H7 (cell line): ENCODE data around the gene ATAD2B. TPM values are rescaled to one million over a fixed set of nuclear protein-coding genes. Genes with fewer than 3 reads are reported as not detected.
A peak's percentile ranks its signal among the peaks of the same experiment; 100 is the strongest.
"Not testable (repeated sequence)": the region's sequence is repeated elsewhere in the genome, so short reads cannot be mapped to it uniquely, and the experiment has no call there.

ENCODE experiments used
- DNase-seq: peaks from one replicate; pipeline ENCODE4 v3.0.0; 2012
- H3K27me3 ChIP-seq: 2 replicates; pipeline ENCODE4 v1.6.0; 2011; ENCODE audit warnings: mild to moderate bottlenecking, low read length; ENCODE audit not compliant: control insufficient read depth, insufficient read depth
- H3K36me3 ChIP-seq: replicated peaks from 2 replicates; pipeline ENCODE4 v1.5.1; 2011; ENCODE audit warnings: low read length; ENCODE audit not compliant: control insufficient read depth, insufficient read depth
- H3K4me3 ChIP-seq: 2 replicates; pipeline ENCODE4 v1.5.1; 2011; ENCODE audit warnings: low read depth, mild to moderate bottlenecking, control low read depth, low read length, moderate library complexity; ENCODE audit not compliant: insufficient read depth
- total RNA-seq: library from RNA; depleted of rRNA; stranded (reverse); fragments of >200 nt; shearing (Covaris generic); gene quantifications from 2 replicates; pipeline ENCODE4 v1.2.3, GENCODE V29; 2014

The ATAD2B gene
- total RNA-seq, 1 experiment from 2014 or later = 9.5 TPM

- H3K4me3 ChIP-seq = no peak overlapping the region
- H3K27me3 ChIP-seq = no peaks in the 10 kb centered on the region
- DNase-seq = no peak
- H3K36me3 ChIP-seq = no peaks in the 10 kb centered on the region
Observed at GRCh38 chr2:23745726-23746105, 181.2 kb downstream of the ATAD2B start.

- H3K27me3 ChIP-seq = no peaks in the 10 kb centered on the region
- no peak for DNase-seq
- H3K4me3 ChIP-seq = no peak overlapping the region
- no peaks in the 10 kb centered on the region for H3K36me3 ChIP-seq
Observed at GRCh38 chr2:23745068-23745725, 181.7 kb downstream of the ATAD2B start.

DNA sequence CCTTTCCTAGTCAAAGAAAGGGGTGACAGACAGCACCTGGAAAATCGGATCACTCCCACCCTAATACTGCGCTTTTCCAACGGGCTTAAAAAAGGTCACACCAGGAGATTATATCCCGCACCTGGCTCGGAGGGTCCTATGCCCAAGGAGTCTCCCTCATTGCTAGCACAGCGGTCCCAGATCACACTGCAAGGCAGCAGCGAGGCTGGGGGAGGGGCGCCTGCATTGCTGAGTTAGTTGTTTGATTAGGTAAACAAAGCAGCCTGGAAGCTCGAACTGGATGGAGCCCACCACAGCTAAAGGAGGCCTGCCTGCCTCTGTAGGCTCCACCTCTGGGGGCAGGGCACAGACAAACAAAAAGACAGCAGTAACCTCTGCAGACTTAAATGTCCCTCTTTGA, 190.1 kb downstream of the ATAD2B start:
- not testable (repeated sequence) for H3K4me3 ChIP-seq, DNase-seq, H3K27me3 ChIP-seq, H3K36me3 ChIP-seq

- DNase-seq = no peak
- Histone ChIP-seq H3K27me3 (no peaks in the 10 kb centered on the region), H3K36me3 (no peaks in the 10 kb centered on the region), H3K4me3 (no peak overlapping the region)
Observed at GRCh38 chr2:23734416-23734815, 192.5 kb downstream of the ATAD2B start.

GRCh38 chr2:23723029-23723428, 203.9 kb downstream of the ATAD2B start:
- not testable (repeated sequence) for H3K27me3 ChIP-seq, DNase-seq, H3K4me3 ChIP-seq, H3K36me3 ChIP-seq

DNA sequence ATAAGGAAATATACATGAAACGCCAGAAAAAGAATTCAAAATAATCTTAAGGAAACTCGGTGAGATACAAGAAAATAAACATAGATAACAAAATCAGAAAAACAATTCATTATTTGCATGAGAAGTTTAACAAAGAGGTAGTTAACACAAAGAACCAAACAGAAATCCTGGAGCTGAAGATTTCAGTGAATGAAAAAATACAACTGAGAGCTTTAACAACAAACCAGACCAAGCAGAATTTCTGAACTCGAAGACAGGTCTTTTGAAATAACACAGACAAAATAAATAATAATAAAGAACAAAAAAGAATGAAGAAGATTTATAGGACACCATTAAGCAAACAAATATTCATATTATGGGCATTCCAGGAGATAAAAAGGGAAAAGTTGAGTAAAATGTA, 204.7 kb downstream of the ATAD2B start:
- no peak for DNase-seq
- Histone ChIP-seq H3K36me3 (no peaks in the 10 kb centered on the region), H3K4me3 (no peak overlapping the region), H3K27me3 (no peaks in the 10 kb centered on the region)

DNA sequence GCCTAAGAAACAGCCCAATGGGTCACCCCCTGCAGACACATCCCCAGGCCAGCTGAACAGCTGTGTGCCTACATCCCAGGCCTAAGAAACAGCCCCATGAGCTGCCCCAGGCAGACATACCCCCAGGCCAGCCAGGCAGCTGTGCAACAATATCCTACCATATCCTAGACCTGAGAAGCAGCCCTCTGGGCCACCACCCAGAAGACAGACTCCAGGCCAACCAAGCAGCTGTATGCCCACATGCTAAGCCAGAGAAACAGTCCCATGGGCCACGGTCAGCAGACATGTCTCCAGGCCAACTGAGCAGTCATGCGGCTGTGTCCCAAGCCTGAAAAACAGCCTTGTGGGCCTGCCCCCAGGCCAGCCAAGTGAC, 205.5 kb downstream of the ATAD2B start:
- H3K27me3 ChIP-seq = no peaks in the 10 kb centered on the region
- no peaks in the 10 kb centered on the region for H3K36me3 ChIP-seq
- no peak for DNase-seq
- no peak overlapping the region for H3K4me3 ChIP-seq

GRCh38 chr2:23720705-23721453, 206.0 kb downstream of the ATAD2B start:
- Histone ChIP-seq H3K27me3 (no peaks in the 10 kb centered on the region), H3K36me3 (no peaks in the 10 kb centered on the region), H3K4me3 (no peak overlapping the region)
- DNase-seq = no peak

GRCh38 chr2:23719716-23720115, 207.2 kb downstream of the ATAD2B start:
- no peak overlapping the region for H3K4me3 ChIP-seq
- H3K27me3 ChIP-seq = no peaks in the 10 kb centered on the region
- no peaks in the 10 kb centered on the region for H3K36me3 ChIP-seq
- no peak for DNase-seq

- H3K27me3 ChIP-seq = no peaks in the 10 kb centered on the region
- DNase-seq = no peak
- no peaks in the 10 kb centered on the region for H3K36me3 ChIP-seq
- H3K4me3 ChIP-seq = no peak overlapping the region
Observed at GRCh38 chr2:23718931-23719700, 207.8 kb downstream of the ATAD2B start.

DNA sequence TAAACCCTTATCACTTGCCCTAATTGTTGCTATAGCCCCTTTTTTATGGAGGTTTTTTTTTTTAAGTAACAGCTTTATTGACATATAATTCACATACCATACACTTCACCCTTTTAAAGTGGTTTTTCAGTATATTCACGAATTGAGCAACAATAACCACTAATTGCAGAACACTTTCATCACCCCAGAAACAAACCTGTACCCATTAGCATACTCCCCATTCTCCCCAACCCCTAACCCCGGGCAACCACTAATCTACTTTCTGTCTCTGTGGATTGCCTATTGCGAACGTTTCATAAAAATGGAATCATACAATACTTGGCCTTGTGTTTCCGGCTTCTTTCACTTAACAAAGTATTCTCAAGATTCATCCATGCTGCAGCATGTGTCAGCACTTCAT, 213.6 kb downstream of the ATAD2B start:
- H3K4me3 ChIP-seq = no peak overlapping the region
- H3K36me3 ChIP-seq = no peaks in the 10 kb centered on the region
- no peaks in the 10 kb centered on the region for H3K27me3 ChIP-seq
- DNase-seq = no peak

- no peak overlapping the region for H3K4me3 ChIP-seq
- H3K36me3 ChIP-seq = no peaks in the 10 kb centered on the region
- no peak for DNase-seq
- no peaks in the 10 kb centered on the region for H3K27me3 ChIP-seq
Observed at GRCh38 chr2:23712756-23713151, 214.2 kb downstream of the ATAD2B start.

- DNase-seq = peak; percentile 75
- Histone ChIP-seq H3K4me3 (no peak overlapping the region), H3K27me3 (no peaks in the 10 kb centered on the region), H3K36me3 (no peaks in the 10 kb centered on the region)
Observed at GRCh38 chr2:23711979-23712755, 214.8 kb downstream of the ATAD2B start.

GRCh38 chr2:23709311-23709710, 217.6 kb downstream of the ATAD2B start:
- no peaks in the 10 kb centered on the region for H3K27me3 ChIP-seq
- no peak overlapping the region for H3K4me3 ChIP-seq
- H3K36me3 ChIP-seq = no peaks in the 10 kb centered on the region
- DNase-seq = no peak
